ENCODE measurements around the gene NT5C3A. TPM values are rescaled to one million over a fixed set of nuclear protein-coding genes. Genes with fewer than 3 reads are reported as not detected.
A peak's percentile ranks its signal among the peaks of the same experiment; 100 is the strongest.

NT5C3A gene
- total RNA-seq, 3 donors from 2014 or later, result 22.2 to 42.3 (median 27.5) TPM

DNA sequence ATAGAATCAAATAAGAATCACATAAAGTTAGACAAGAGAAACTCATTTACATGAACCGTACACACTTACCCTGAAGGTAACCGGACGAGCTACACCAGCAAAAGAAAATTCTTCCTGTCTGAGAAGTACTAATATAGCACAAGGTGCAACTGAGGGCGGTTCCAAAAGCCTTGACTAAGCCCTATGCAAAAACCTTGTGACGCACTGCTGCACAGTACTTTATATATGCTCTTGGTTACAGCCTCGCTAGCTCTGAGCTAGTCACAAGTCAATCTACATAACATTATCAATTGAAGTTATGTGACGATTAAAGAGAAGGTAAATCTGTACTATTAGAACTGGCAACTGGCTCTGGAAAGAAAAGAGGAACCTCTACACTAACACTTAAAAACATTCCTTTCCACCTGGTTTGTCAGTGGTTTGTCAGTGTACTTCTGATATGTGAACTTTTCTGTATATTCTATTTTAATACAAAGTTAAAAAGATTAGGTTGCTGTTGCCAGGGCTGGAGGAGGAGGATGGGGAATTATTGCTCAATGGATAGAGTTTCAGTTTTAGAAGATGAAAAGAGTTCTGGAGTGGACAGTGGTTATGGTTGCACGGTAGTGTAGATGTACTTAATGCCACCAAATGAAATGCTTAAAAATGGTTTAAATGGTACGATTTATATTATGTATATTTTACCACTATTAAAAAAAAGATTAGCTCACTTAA lies 21.6 kb downstream of the NT5C3A start:
- Histone ChIP-seq H3K27me3 (no peaks in the 10 kb centered on the region), H3K36me3 (no peaks in the 10 kb centered on the region), H3K27ac (peak overlapping the region; percentile 22 to 62), H3K4me3 (peak overlapping the region in 2 of 3 donors; percentile 23 to 46), H3K9me3 (no peaks in the 10 kb centered on the region), H3K4me1 (peaks cover 0 to 7% of the 10 kb centered on the region in 2 donors)
- TF ChIP-seq, protein P1, sequence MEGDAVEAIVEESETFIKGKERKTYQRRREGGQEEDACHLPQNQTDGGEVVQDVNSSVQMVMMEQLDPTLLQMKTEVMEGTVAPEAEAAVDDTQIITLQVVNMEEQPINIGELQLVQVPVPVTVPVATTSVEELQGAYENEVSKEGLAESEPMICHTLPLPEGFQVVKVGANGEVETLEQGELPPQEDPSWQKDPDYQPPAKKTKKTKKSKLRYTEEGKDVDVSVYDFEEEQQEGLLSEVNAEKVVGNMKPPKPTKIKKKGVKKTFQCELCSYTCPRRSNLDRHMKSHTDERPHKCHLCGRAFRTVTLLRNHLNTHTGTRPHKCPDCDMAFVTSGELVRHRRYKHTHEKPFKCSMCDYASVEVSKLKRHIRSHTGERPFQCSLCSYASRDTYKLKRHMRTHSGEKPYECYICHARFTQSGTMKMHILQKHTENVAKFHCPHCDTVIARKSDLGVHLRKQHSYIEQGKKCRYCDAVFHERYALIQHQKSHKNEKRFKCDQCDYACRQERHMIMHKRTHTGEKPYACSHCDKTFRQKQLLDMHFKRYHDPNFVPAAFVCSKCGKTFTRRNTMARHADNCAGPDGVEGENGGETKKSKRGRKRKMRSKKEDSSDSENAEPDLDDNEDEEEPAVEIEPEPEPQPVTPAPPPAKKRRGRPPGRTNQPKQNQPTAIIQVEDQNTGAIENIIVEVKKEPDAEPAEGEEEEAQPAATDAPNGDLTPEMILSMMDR (IDR thresholded peaks at IDR 0.05), result no peak
- TF ChIP-seq POLR2AphosphoS5 (IDR thresholded peaks at IDR 0.05), result no peak
- no peak for TF ChIP-seq POLR2A (IDR thresholded peaks at IDR 0.05)
- intact Hi-C loops (cut with DNase I; ENCODE audit: low total_unique reads), result no loop called here
- DNase-seq (ENCODE audit: low spot score in 2 of 2), result peak in 1 of 2 donors; percentile 37

DNA sequence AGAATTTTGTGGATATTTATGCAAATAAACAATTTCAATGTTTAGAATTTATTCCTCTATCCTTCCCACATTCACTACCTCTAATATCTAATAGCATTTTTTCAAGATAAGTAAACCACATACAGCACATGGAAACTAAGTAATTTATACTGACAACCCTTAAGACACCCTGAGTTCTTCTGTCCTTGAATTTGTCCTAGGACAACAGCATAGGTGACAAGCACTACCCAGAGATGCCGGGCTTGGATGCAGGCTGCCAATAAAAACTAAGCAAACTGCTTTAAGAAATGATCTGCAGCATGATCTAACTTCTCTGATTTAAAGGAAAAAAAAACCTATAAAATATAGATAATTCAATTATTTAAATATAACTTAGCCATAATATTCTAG lies 22.7 kb downstream of the NT5C3A start:
- Histone ChIP-seq H3K4me1 (peaks cover 0 to 7% of the 10 kb centered on the region in 2 donors), H3K27ac (peak overlapping the region; percentile 62 to 64), H3K4me3 (peak overlapping the region; percentile 35 to 64 (median 46)), H3K36me3 (no peaks in the 10 kb centered on the region), H3K27me3 (no peaks in the 10 kb centered on the region), H3K9me3 (no peaks in the 10 kb centered on the region)
- intact Hi-C loops (cut with DNase I; ENCODE audit: low total_unique reads), result no loop called here
- no peak for DNase-seq (ENCODE audit: low spot score in 2 of 2)
- TF ChIP-seq, protein P1 (IDR thresholded peaks at IDR 0.05), result no peak
- TF ChIP-seq POLR2AphosphoS5 (IDR thresholded peaks at IDR 0.05) (no peak), POLR2A (IDR thresholded peaks at IDR 0.05) (no peak)

GRCh38 chr7:33039257-33039902 lies 23.2 kb downstream of the NT5C3A start:
- Histone ChIP-seq H3K9me3 (no peaks in the 10 kb centered on the region), H3K27me3 (no peaks in the 10 kb centered on the region), H3K36me3 (no peaks in the 10 kb centered on the region), H3K27ac (peak overlapping the region; percentile 62 to 64), H3K4me1 (peaks cover 0 to 7% of the 10 kb centered on the region in 2 donors), H3K4me3 (peak overlapping the region; percentile 35 to 64 (median 46))
- intact Hi-C loops (cut with DNase I; ENCODE audit: low total_unique reads), result no loop called here
- DNase-seq (ENCODE audit: low spot score in 2 of 2), result no peak
- TF ChIP-seq POLR2A (IDR thresholded peaks at IDR 0.05) (no peak), POLR2AphosphoS5 (IDR thresholded peaks at IDR 0.05) (no peak)

GRCh38 chr7:33038639-33039038 lies 23.9 kb downstream of the NT5C3A start:
- H3K27ac ChIP-seq, result peak overlapping the region in 1 of 2 donors; percentile 62
- H3K4me1 ChIP-seq, result peaks cover 0 to 7% of the 10 kb centered on the region in 2 donors

GRCh38 chr7:33035776-33036175 lies 26.8 kb downstream of the NT5C3A start:
- no peaks in the 10 kb centered on the region for H3K36me3 ChIP-seq
- no peaks in the 10 kb centered on the region for H3K27me3 ChIP-seq
- no peak for DNase-seq (ENCODE audit: low spot score in 2 of 2)
- H3K27ac ChIP-seq, result no peak overlapping the region
- H3K4me1 ChIP-seq, result peaks cover 0 to 7% of the 10 kb centered on the region in 2 donors
- intact Hi-C loops (cut with DNase I; ENCODE audit: low total_unique reads), result no loop called here
- no peak for TF ChIP-seq POLR2AphosphoS5 (IDR thresholded peaks at IDR 0.05)
- TF ChIP-seq POLR2A (IDR thresholded peaks at IDR 0.05), result no peak
- TF ChIP-seq, protein P1 (IDR thresholded peaks at IDR 0.05), result no peak
- H3K4me3 ChIP-seq, result no peak overlapping the region
- no peaks in the 10 kb centered on the region for H3K9me3 ChIP-seq

More at GRCh38 chr7:33038639-33039038, 23.9 kb downstream of the NT5C3A start:
- TF ChIP-seq POLR2AphosphoS5 (IDR thresholded peaks at IDR 0.05), result no peak
- TF ChIP-seq, protein P1 (IDR thresholded peaks at IDR 0.05), result no peak
- no peak for TF ChIP-seq POLR2A (IDR thresholded peaks at IDR 0.05)
- DNase-seq (ENCODE audit: low spot score in 2 of 2), result no peak
- Histone ChIP-seq H3K36me3 (no peaks in the 10 kb centered on the region), H3K27me3 (no peaks in the 10 kb centered on the region), H3K4me3 (peak overlapping the region in 2 of 3 donors; percentile 46 to 64), H3K9me3 (no peaks in the 10 kb centered on the region)
- intact Hi-C loops (cut with DNase I; ENCODE audit: low total_unique reads), result no loop called here
